KMS-11 (cell line): ENCODE results near the gene KRTAP10-3.

ENCODE experiments used
- H2AFZ ChIP-seq: fragments of 200-600 bp; sonication (generic); 2 replicates; pipeline ENCODE4 v1.6.1; 2016; ENCODE audit warnings: antibody characterized with exemption, mixed run types, low read depth
- H3K27ac ChIP-seq: fragments of 200-600 bp; sonication (generic); 2 replicates; pipeline ENCODE4 v1.6.1; 2016; ENCODE audit warnings: mild to moderate bottlenecking, mixed run types
- H3K27me3 ChIP-seq: fragments of 200-600 bp; sonication (generic); 2 replicates; pipeline ENCODE4 v1.6.1; 2017; ENCODE audit warnings: mild to moderate bottlenecking, low read depth, mixed run types, moderate library complexity; ENCODE audit not compliant: insufficient read depth
- H3K36me3 ChIP-seq: fragments of 200-600 bp; sonication (generic); 2 replicates; pipeline ENCODE4 v1.6.1; 2017; ENCODE audit warnings: mild to moderate bottlenecking, mixed run types; ENCODE audit not compliant: insufficient read depth
- H3K4me1 ChIP-seq: fragments of 200-600 bp; sonication (generic); 2 replicates; pipeline ENCODE4 v1.6.1; 2016; ENCODE audit warnings: mild to moderate bottlenecking, low read depth, mixed run types; ENCODE audit not compliant: poor library complexity, severe bottlenecking
- H3K4me2 ChIP-seq: fragments of 200-600 bp; sonication (generic); 2 replicates; pipeline ENCODE4 v1.7.0; 2016; ENCODE audit warnings: mild to moderate bottlenecking, mixed run types
- H3K4me3 ChIP-seq: fragments of 200-600 bp; sonication (generic); IDR thresholded peaks from 2 replicates; pipeline ENCODE4 v1.6.1; 2017; ENCODE audit warnings: low read depth, low read length, mixed read lengths; ENCODE audit not compliant: insufficient read depth
- H3K79me2 ChIP-seq: fragments of 200-600 bp; sonication (generic); 2 replicates; pipeline ENCODE4 v1.6.1; 2016; ENCODE audit warnings: low read depth, mixed run types; ENCODE audit not compliant: insufficient read depth
- H3K9ac ChIP-seq: fragments of 200-600 bp; sonication (generic); 2 replicates; pipeline ENCODE4 v1.6.1; 2016; ENCODE audit warnings: mild to moderate bottlenecking, mixed run types
- H4K20me1 ChIP-seq: fragments of 200-600 bp; sonication (generic); 2 replicates; pipeline ENCODE4 v1.6.1; 2016; ENCODE audit warnings: mild to moderate bottlenecking, mixed run types; ENCODE audit not compliant: insufficient read depth
- CTCF ChIP-seq: fragments of 200-600 bp; sonication (generic); conservative IDR thresholded peaks from 2 replicates; pipeline ENCODE4 v1.6.1; 2017; ENCODE audit warnings: low read depth, mild to moderate bottlenecking, antibody characterized with exemption, low read length, moderate library complexity, mixed read lengths

Gene KRTAP10-3

GRCh38 chr21:44524414-44525371 lies 33.9 kb downstream of the KRTAP10-3 start:
- Histone ChIP-seq H3K4me3 (no peak overlapping the region), H3K79me2 (no peaks in the 10 kb centered on the region), H3K27me3 (peaks cover 34% of the 10 kb centered on the region; the same call in 1 of the 2 replicates), H3K4me2 (no peak overlapping the region), H4K20me1 (no peaks in the 10 kb centered on the region), H3K9ac (no peak overlapping the region), H3K4me1 (no peaks in the 10 kb centered on the region), H2AFZ (no peak overlapping the region), H3K36me3 (no peaks in the 10 kb centered on the region), H3K27ac (no peak overlapping the region)
- no peak for TF ChIP-seq CTCF

GRCh38 chr21:44523567-44524413 lies 34.8 kb downstream of the KRTAP10-3 start:
- peaks cover 32% of the 10 kb centered on the region; the same call in 1 of the 2 replicates for H3K27me3 ChIP-seq
- TF ChIP-seq CTCF: no peak

DNA sequence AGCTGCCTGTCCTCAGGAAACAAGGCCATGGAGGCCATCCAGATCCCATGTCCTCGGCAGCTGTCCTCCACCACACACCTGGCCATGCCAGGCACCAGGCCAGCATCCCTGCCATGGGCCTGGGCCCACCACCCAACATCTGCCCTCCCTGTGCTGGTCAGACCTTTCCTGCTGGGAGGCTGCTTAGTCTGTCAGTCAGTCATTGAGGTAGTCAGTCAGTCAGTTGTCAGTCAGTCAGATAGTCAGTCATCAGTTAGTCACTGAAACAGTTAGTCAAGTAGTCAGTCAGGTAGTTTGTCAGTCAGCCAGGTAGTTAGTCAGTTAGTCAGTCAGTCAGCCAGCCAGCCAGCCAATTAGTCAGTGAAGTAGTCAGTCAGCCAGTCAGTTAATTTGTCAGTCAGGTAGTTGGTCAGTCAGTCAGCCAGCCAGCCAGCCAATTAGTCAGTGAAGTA lies 35.8 kb downstream of the KRTAP10-3 start:
- Histone ChIP-seq H3K27me3 (peaks cover 41% of the 10 kb centered on the region; the same call in 1 of the 2 replicates), H3K27ac (no peak overlapping the region), H3K4me3 (no peak overlapping the region), H3K4me1 (no peaks in the 10 kb centered on the region), H3K36me3 (no peaks in the 10 kb centered on the region), H3K4me2 (no peak overlapping the region), H3K79me2 (no peaks in the 10 kb centered on the region), H4K20me1 (no peaks in the 10 kb centered on the region), H2AFZ (no peak overlapping the region), H3K9ac (no peak overlapping the region)
- no peak for TF ChIP-seq CTCF

More at GRCh38 chr21:44523567-44524413, 34.8 kb downstream of the KRTAP10-3 start:
- Histone ChIP-seq H3K4me3 (no peak overlapping the region), H4K20me1 (no peaks in the 10 kb centered on the region), H3K4me2 (no peak overlapping the region), H3K4me1 (no peaks in the 10 kb centered on the region), H3K36me3 (no peaks in the 10 kb centered on the region), H3K9ac (no peak overlapping the region), H3K27ac (no peak overlapping the region), H3K79me2 (no peaks in the 10 kb centered on the region), H2AFZ (no peak overlapping the region)

GRCh38 chr21:44521928-44522752 lies 36.5 kb downstream of the KRTAP10-3 start:
- no peaks in the 10 kb centered on the region for H3K79me2 ChIP-seq
- H3K36me3 ChIP-seq: no peaks in the 10 kb centered on the region
- H3K27me3 ChIP-seq: peaks cover 44% of the 10 kb centered on the region; the same call in 1 of the 2 replicates
- H3K4me1 ChIP-seq: no peaks in the 10 kb centered on the region
- no peak overlapping the region for H3K9ac ChIP-seq
- no peak for TF ChIP-seq CTCF
- H3K4me2 ChIP-seq: no peak overlapping the region
- no peak overlapping the region for H3K27ac ChIP-seq
- H4K20me1 ChIP-seq: no peaks in the 10 kb centered on the region
- H2AFZ ChIP-seq: no peak overlapping the region
- H3K4me3 ChIP-seq: no peak overlapping the region
